Fibroblast of lung (primary cell): ENCODE data around the gene ARHGEF19. TPM values are rescaled to one million over a fixed set of nuclear protein-coding genes. Genes with fewer than 3 reads are reported as not detected.

ENCODE experiments used
- DNase-seq, 2 donors: peaks; one replicate each; pipeline versions ENCODE4 v3.0.0 to v3.0.0-alpha.2; 2010; ENCODE audit warnings: low read depth in 2 of 2
- H2AFZ ChIP-seq: 2 replicates; pipeline ENCODE4 v1.5.1; 2012; ENCODE audit warnings: low read length, control low read depth, inconsistent platforms
- H3K27ac ChIP-seq: 2 replicates; pipeline ENCODE4 v1.5.1; 2011; ENCODE audit warnings: low read length, control low read depth; ENCODE audit not compliant: insufficient read depth
- H3K27me3 ChIP-seq: 2 replicates; pipeline ENCODE4 v1.5.1; 2011; ENCODE audit warnings: mild to moderate bottlenecking, low read length; ENCODE audit not compliant: control insufficient read depth, insufficient read depth
- H3K36me3 ChIP-seq: 2 replicates; pipeline ENCODE4 v1.5.1; 2011; ENCODE audit warnings: low read length; ENCODE audit not compliant: control insufficient read depth, insufficient read depth
- H3K4me1 ChIP-seq: 2 replicates; pipeline ENCODE4 v1.5.1; 2011; ENCODE audit warnings: low read length; ENCODE audit not compliant: control insufficient read depth, insufficient read depth; ENCODE audit errors: extremely low read depth
- H3K4me2 ChIP-seq: 2 replicates; pipeline ENCODE4 v1.5.1; 2011; ENCODE audit warnings: low read length, control low read depth; ENCODE audit not compliant: insufficient read depth; ENCODE audit errors: extremely low read depth
- H3K4me3 ChIP-seq, 4 experiments: fragments of 200-600 bp in 1 of 4; sonication (generic) in 1 of 4; replicated peaks in 1 of 4; 2 replicates each; pipeline ENCODE4 v1.5.1; 2011 to 2016; ENCODE audit warnings: low read length in 4 of 4, low read depth in 3 of 4, mild to moderate bottlenecking in 3 of 4, control low read depth in 2 of 4, inconsistent platforms in 1 of 4, mixed read lengths in 1 of 4; ENCODE audit not compliant: insufficient read depth in 1 of 4; ENCODE audit errors: control extremely low read depth in 1 of 4
- H3K79me2 ChIP-seq: 2 replicates; pipeline ENCODE4 v1.5.1; 2012; ENCODE audit warnings: mild to moderate bottlenecking, low read length, inconsistent platforms; ENCODE audit not compliant: control insufficient read depth, insufficient read depth
- H3K9ac ChIP-seq: 2 replicates; pipeline ENCODE4 v1.5.1; 2011; ENCODE audit warnings: mild to moderate bottlenecking, low read length, control low read depth; ENCODE audit not compliant: insufficient read depth
- H3K9me3 ChIP-seq: 2 replicates; pipeline ENCODE4 v1.5.1; 2012; ENCODE audit warnings: low read depth, low read length; ENCODE audit not compliant: control insufficient read depth, insufficient read depth
- H4K20me1 ChIP-seq: 2 replicates; pipeline ENCODE4 v1.5.1; 2011; ENCODE audit warnings: low read length; ENCODE audit not compliant: control insufficient read depth, insufficient read depth; ENCODE audit errors: extremely low read depth
- EZH2 ChIP-seq: IDR thresholded peaks from 2 replicates; pipeline ENCODE4 v1.5.1; 2012; ENCODE audit warnings: low read length, control low read depth, mild to moderate bottlenecking; ENCODE audit errors: missing control alignments
- polyA plus RNA-seq, 2 donors: library from polyadenylated mRNA; depleted of rRNA in 1 of 2; stranded (reverse) in 1 of 2; unstranded in 1 of 2; fragments of >200 nt; gene quantifications; 2 replicates each; pipeline ENCODE4 v1.2.1, GENCODE V29; 2011 to 2012; ENCODE audit warnings: missing spikeins in 1 of 2
- total RNA-seq: library from RNA; depleted of rRNA; stranded (reverse); fragments of >200 nt; gene quantifications from 2 replicates; pipeline ENCODE4 v1.2.1, GENCODE V29; 2014
- TF ChIP-seq, protein P1 (sequence below), 2 donors: IDR thresholded peaks in 1 of 2; conservative IDR thresholded peaks in 1 of 2; 1 replicate in 1 of 2; 2 replicates in 1 of 2; pipeline ENCODE4 v1.5.1; 2011 to 2012; ENCODE audit warnings: low read length in 2 of 2, control low read depth in 1 of 2, inconsistent platforms in 1 of 2, low read depth in 1 of 2, mild to moderate bottlenecking in 1 of 2

Gene ARHGEF19
- total and polyA plus RNA-seq, 2 donors (not counting 1 experiment from before 2014, with no cell fraction given), result 3.3 TPM

DNA sequence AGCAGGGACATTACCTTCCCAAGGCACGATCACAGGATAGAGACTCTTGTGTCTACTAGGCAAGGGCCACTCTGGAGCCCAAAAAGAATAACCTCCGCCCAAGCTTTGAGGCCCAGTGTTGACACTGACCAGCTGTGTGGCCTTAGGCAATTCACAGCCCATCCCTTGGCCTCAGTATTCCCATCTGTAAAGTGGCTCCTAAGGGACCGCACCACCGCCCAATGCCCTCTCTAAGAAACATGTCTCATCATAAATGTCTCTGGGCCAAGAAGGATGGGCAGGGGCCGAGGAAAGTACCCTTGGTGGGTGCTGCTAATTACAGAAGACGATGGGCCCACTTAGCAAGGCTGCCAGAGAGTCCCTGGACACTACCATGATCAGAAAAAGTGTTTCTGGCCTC lies 628 bp downstream of the ARHGEF19 start:
- H3K79me2 ChIP-seq, result no peaks in the 10 kb centered on the region
- no peaks in the 10 kb centered on the region for H4K20me1 ChIP-seq
- peaks cover 2% of the 10 kb centered on the region for H3K4me1 ChIP-seq
- no peak overlapping the region for H3K4me2 ChIP-seq
- no peaks in the 10 kb centered on the region for H3K27me3 ChIP-seq
- no peak for DNase-seq
- H3K27ac ChIP-seq, result no peak overlapping the region
- no peak overlapping the region for H3K4me3 ChIP-seq
- H2AFZ ChIP-seq, result no peak overlapping the region
- H3K36me3 ChIP-seq, result no peaks in the 10 kb centered on the region
- no peak overlapping the region for H3K9ac ChIP-seq
- no peaks in the 10 kb centered on the region for H3K9me3 ChIP-seq
- no peak for TF ChIP-seq EZH2
- TF ChIP-seq, protein P1, sequence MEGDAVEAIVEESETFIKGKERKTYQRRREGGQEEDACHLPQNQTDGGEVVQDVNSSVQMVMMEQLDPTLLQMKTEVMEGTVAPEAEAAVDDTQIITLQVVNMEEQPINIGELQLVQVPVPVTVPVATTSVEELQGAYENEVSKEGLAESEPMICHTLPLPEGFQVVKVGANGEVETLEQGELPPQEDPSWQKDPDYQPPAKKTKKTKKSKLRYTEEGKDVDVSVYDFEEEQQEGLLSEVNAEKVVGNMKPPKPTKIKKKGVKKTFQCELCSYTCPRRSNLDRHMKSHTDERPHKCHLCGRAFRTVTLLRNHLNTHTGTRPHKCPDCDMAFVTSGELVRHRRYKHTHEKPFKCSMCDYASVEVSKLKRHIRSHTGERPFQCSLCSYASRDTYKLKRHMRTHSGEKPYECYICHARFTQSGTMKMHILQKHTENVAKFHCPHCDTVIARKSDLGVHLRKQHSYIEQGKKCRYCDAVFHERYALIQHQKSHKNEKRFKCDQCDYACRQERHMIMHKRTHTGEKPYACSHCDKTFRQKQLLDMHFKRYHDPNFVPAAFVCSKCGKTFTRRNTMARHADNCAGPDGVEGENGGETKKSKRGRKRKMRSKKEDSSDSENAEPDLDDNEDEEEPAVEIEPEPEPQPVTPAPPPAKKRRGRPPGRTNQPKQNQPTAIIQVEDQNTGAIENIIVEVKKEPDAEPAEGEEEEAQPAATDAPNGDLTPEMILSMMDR (conservative IDR thresholded peaks at IDR 0.05 in 1 of 2, IDR thresholded peaks at IDR 0.05 in 1 of 2; ENCODE audit: low read depth in 1 of 2, low read length in 2 of 2), result no peak

DNA sequence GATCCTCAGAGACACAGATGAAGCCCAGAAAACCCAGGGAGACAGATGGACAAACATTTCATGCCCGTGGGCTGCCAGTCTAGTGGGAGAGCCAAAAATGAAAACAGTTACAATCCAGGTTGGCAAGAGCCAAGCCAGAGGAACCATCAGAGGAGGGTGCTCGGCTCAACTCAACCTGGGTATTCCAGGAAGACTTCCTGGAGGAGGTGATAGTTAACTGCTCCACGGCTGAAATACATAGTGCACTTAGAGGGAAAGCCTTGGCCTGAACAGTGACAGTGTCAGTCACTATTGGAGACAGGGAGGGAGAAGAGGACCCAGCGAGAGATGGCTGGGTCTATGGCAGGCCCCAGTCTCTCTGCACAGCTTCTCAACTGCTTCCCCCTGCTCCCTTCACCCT lies 1.9 kb downstream of the ARHGEF19 start:
- H2AFZ ChIP-seq, result no peak overlapping the region
- H3K4me2 ChIP-seq, result no peak overlapping the region
- no peak for TF ChIP-seq EZH2
- TF ChIP-seq, protein P1 (conservative IDR thresholded peaks at IDR 0.05 in 1 of 2, IDR thresholded peaks at IDR 0.05 in 1 of 2; ENCODE audit: low read depth in 1 of 2, low read length in 2 of 2), result no peak
- peaks cover 6% of the 10 kb centered on the region for H3K4me1 ChIP-seq
- H3K9me3 ChIP-seq, result no peaks in the 10 kb centered on the region
- no peak overlapping the region for H3K9ac ChIP-seq
- no peak overlapping the region for H3K27ac ChIP-seq
- no peaks in the 10 kb centered on the region for H4K20me1 ChIP-seq
- no peak for DNase-seq
- H3K79me2 ChIP-seq, result no peaks in the 10 kb centered on the region
- no peaks in the 10 kb centered on the region for H3K27me3 ChIP-seq
- no peaks in the 10 kb centered on the region for H3K36me3 ChIP-seq
- no peak overlapping the region for H3K4me3 ChIP-seq

DNA sequence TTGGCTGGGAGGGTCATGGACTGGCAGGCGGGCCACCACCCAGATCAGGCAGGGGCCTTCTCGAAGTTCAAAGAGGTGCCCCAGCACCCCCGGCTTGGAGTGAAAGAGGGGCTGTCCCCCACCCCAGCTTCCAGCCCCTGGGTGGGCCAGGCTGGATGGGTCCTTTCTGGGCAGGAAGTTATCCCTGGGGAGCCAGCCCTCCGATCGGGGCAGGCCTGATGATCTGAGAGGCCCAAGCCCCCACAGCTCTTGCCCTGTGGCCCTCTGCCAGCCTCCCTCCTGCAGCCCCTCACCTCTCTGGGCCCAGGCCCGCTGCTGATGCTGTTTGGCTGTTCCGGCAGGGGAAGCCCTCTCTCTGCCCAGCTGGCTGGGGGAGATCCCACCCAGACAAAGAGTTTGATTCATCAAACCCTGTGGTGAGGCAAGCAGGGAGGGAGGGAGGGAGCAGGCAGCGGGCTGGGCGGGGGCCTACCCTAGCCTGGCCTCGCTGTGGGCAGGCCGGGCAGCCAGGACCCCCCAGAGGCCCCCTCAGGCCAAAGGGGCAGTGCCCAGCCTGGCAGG lies 2.5 kb downstream of the ARHGEF19 start:
- Histone ChIP-seq H3K27me3 (no peaks in the 10 kb centered on the region), H3K9ac (no peak overlapping the region), H4K20me1 (no peaks in the 10 kb centered on the region), H3K79me2 (no peaks in the 10 kb centered on the region), H3K4me1 (peaks cover 6% of the 10 kb centered on the region), H3K9me3 (no peaks in the 10 kb centered on the region), H3K4me3 (no peak overlapping the region), H3K4me2 (no peak overlapping the region), H3K36me3 (no peaks in the 10 kb centered on the region), H3K27ac (no peak overlapping the region), H2AFZ (no peak overlapping the region)
- TF ChIP-seq, protein P1 (conservative IDR thresholded peaks at IDR 0.05 in 1 of 2, IDR thresholded peaks at IDR 0.05 in 1 of 2; ENCODE audit: low read depth in 1 of 2, low read length in 2 of 2), result no peak
- no peak for TF ChIP-seq EZH2
- peak in 1 of 2 donors; percentile 29 for DNase-seq
